Gastroesophageal sphincter (tissue), 3 donors: Measurements from ENCODE around the gene TAGLN2.

Experiments
- POLR2A ChIP-seq, 2 donors: fragments of 450-650 bp; IDR thresholded peaks; one replicate each; pipeline ENCODE4 v1.6.1; 2017; ENCODE audit warnings: antibody characterized with exemption in 2 of 2, mild to moderate bottlenecking in 2 of 2, moderate library complexity in 1 of 2
- POLR2AphosphoS5 ChIP-seq: sonication (generic); formaldehyde crosslinking; IDR thresholded peaks from one replicate; pipeline ENCODE4 v1.6.1; 2017; ENCODE audit warnings: antibody characterized with exemption
- TF ChIP-seq, protein P1 (sequence below), 4 experiments: fragments of 200-600 bp in 2 of 4; fragments of 450-650 bp in 2 of 4; sonication (generic) in 1 of 4; IDR thresholded peaks; one replicate each; pipeline ENCODE4 v1.5.1; 2017 to 2019; ENCODE audit warnings: antibody characterized with exemption in 4 of 4, mild to moderate bottlenecking in 2 of 4, moderate library complexity in 2 of 4

DNA sequence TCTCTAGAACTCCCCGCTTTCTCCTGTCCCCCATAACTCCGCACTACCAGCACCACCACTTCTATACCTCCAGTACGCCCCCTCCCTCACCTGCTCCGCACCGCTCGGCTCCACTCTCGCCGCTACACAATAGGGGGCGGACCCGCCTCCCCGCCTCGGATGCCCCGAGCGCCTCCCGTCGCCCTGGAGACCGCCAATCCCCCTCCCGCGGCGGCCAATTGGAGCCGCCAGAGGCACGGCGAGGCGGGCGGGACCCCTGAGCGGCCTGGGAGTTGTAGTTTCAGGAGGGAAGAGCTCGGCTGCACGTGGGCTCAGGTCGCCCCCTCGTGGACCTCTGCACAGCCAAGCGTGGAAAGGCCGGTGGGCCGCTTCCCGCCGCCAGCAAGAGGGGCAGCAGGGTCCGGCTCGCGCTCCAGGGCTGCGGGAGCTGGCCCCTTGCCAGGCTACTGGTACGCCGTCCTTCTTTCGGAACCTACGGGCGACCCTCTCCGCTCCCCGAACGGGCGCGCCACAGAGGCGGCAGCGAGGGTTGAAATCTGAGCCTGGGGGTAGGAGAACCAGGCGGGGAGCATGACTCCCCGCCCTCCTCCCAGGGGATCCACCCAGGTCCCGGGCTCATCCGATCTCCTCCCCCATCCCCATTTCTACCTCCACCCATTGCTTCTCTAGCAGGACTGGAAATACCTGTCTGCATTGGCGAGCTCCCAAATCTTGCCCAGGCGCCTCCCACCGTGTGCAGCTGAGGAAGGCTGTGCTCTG lies 20.4 kb upstream of the TAGLN2 start, which contains the start of gene IGSF9:
- TF ChIP-seq, protein P1, sequence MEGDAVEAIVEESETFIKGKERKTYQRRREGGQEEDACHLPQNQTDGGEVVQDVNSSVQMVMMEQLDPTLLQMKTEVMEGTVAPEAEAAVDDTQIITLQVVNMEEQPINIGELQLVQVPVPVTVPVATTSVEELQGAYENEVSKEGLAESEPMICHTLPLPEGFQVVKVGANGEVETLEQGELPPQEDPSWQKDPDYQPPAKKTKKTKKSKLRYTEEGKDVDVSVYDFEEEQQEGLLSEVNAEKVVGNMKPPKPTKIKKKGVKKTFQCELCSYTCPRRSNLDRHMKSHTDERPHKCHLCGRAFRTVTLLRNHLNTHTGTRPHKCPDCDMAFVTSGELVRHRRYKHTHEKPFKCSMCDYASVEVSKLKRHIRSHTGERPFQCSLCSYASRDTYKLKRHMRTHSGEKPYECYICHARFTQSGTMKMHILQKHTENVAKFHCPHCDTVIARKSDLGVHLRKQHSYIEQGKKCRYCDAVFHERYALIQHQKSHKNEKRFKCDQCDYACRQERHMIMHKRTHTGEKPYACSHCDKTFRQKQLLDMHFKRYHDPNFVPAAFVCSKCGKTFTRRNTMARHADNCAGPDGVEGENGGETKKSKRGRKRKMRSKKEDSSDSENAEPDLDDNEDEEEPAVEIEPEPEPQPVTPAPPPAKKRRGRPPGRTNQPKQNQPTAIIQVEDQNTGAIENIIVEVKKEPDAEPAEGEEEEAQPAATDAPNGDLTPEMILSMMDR (IDR thresholded peaks at IDR 0.05) = peak in 3 of 4 experiments; percentile 49 to 77 (median 55)
- TF ChIP-seq POLR2AphosphoS5 = no peak
- TF ChIP-seq POLR2A (IDR thresholded peaks at IDR 0.05) = no peak
